NCI-H510A (cell line): ENCODE measurements around the gene CACNB1.
"Not testable (repeated sequence)": the region's sequence is repeated elsewhere in the genome, so short reads cannot be mapped to it uniquely, and the experiment has no call there.

ENCODE experiments used
- DNase-seq: peaks from one replicate; lab custom pipeline; 2025; lab: John Stamatoyannopoulos, UW

CACNB1 gene

DNA sequence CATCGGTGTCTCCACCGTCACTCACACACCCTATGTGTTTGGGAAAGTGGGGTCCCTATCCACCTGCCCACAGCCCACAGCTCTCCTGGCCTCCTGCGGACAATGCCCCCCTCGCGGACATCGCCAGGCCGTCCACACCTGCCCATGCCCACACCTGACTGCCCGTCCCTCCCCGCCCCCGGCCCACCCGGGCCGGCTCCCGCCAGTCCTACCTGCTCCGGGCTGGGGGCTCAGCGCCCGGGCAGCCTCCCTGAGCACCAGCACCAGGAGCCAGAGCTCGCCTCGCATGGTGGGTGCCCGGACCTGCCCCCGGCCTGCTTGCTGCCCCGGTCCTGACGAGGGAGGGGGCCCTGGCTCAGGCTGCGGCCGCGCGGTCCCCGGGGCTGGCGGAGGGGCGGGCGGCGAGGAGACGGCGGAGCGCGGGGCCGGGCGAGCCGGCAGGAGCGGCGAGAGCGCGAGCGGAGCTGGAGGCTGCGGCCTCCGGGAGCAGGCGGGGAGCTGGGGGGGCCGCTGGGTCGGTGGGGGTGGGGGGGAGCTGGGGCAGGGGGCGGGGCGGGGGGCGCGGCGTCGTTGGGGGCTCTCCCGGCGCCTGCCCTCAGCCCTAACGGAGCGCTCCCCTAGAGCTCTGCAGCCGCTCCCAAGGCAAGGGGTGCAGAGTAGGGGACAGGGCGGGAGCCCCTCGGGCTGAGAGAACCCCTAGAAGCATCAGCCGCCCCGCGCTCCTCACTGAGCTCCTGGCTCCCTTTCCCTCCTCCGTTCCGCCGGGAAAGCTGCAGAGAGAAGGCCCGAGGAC lies 46.1 kb downstream of the CACNB1 start, which contains the start of gene PLXDC1:
Gene PLXDC1, minus strand, starts transcription at position 488 of the 793 bp plus-strand sequence. Its CDS starts 200 bp downstream, at position 288.
- no peak for DNase-seq

DNA sequence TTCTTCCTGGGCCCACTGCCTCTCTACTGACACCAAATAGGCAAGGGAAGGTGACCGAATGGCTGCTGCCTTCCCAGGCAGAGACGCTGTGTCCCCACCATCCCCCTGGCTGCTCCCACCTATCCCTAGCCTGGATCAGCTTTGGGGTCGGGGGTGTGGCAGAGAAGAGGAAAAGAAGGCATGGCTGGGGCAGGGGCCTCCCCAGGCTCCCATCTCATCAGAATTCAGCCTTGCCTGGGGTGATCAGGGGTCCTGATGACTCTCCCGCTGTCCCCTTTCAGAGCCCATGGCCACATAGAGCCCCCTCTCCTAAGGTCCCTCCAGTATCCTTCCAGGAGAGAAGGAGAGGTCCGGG lies 46.7 kb downstream of the CACNB1 start:
- DNase-seq, result no peak

DNA sequence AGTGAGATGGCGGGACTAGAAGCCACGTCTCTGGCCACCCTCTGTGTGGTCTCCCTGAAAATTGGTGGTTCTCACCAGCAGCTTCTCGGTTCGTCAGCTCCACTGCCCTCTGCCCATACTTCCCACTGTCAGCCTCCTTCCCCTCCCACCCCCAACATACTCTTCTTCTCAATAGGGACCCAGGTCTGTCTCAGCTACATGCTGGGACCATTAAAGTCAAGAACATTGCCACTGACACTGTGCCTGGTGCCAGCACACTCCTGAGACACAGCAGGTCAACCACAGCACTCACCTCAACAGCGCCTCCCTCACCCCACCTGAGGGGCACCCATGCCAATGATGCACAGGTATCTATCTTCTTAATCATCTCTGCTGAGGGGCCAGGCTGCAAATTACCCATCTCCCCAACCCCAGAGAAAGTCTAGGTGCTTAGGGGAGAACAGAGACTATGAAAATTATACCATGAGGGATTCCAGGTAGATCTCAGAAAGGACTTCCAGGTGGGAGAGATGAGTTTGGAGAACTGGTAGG lies 47.3 kb downstream of the CACNB1 start:
- DNase-seq, result no peak

DNA sequence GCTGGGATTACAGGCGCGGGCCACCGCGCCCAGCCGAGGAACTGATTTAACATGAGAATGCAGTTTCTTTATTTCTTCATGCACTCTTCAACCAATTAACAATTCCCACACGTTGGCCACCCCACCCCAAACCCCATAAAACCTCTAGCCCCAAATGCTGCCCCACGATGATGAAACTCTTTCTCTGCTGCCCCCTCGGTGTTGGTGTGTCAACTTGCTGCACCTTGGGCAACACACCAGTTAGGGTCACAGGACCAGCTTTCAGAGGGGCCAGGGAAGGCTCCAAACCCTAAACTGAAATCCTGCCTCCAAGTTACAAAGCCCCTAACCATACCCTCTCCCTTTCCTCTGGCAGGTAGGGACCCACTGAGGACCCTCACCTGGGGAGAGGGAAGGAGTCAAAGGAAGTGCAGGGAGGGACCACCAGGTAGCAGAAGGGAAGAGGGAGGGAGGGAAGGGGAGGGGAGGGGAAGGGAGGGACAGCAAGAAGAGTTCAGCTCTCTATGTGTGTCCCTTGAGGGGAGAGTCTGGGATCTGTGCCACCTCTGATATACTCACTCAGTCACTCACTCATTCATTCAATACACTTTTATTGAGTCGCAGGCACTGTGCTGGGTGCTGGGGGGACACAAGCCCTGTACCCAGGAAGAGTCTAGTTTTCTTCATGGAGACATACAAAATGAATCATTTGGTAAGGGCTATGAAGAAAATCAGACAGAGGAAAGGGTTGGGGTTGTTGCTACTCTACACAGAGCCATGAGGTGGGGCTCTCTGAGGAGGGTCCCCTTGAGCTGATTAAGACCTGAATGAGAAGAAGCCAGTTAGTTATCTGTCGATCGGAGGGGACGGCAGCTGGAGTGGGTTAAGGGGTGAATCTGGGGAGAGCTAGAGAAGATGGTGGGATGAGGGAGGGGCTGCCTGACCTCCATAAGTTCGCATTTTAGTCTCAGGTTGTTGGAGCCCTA lies 50.0 kb downstream of the CACNB1 start:
- DNase-seq, result no peak

DNA sequence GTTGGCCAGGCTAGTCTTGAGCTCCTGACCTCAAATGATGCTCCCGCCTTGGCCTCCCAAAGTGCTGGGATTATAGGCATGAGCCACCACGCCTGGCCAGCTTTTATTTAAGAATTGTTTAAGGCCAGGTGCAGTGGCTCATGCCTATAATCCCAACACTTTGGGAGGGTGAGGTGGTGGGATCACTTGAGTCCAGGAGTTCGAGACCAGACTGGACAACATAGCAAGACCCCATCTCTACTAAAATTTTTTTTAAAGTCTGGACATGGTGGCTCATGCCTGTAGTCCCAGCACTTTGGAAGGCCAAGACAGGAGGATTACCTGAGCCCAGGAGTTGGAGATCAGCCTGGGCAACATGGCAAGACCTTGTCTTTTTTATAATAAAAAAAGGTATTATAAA lies 51.2 kb downstream of the CACNB1 start:
- DNase-seq, result no peak

DNA sequence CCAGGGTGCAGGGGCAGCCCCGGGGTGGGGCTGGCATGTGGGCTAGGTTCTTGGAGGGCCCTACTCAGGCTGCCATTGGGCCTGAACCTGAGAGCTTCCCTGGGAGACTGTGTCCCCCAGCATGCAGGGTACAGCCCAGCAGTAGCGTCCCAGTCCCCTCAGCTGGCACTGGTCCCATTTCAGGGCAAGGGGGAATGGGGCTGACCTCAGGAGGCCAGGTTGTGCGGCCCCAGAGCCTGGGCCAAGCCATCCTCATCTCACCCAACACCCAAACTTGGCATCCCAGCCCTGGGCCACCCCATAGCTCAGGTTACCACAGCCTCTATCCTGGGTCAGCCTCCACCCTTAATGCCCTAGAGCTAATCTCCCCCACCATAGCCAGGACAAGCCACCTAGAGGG lies 52.3 kb downstream of the CACNB1 start:
- DNase-seq, result no peak

DNA sequence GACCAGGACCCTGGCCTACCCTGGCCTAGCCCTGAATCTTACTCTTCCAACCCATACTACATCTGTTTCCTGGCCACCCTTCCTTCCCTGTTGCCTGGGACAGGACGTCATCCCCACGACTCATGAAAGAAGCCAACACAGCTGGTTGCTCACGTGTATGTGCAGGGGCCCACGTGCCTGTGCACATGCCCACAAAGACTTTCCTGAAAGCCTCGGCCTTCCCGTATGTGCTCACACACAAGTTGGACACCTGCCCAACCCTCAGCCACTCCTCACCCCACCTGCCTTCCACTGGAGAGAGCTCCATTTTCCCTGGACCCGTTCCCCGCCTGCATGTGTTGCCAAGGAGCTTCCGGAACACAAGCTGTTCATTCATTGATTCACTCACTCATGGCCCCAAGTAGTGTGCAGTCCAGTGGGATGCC lies 53.0 kb downstream of the CACNB1 start:
- DNase-seq, result peak; percentile 71

DNA sequence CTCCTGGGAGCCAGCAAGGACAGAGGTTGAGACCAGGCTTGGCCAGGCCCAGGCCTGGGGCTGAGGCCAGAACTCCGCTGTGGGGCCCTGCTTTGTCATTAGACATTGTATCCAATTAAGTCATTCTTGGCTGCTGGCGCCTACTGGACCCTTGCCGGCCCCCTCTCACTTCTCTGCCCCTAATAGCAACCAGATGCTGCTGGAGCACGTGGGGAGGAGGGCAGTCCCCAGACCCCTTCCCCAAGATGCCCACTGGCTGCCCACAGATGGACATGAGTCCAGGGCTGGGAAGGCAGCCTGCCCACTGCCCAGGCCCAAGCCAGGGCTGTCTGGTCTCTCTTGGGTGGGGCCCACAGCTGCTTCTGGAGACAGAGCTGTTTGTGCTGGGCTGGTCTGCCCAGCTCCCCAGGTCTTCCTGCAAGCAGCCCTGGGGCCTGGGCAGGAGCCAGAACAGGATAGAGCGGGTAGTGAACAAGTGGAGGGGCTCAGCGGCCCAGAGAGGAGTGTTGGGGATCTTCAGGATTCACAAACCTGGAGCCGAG lies 53.8 kb downstream of the CACNB1 start:
- DNase-seq, result no peak

DNA sequence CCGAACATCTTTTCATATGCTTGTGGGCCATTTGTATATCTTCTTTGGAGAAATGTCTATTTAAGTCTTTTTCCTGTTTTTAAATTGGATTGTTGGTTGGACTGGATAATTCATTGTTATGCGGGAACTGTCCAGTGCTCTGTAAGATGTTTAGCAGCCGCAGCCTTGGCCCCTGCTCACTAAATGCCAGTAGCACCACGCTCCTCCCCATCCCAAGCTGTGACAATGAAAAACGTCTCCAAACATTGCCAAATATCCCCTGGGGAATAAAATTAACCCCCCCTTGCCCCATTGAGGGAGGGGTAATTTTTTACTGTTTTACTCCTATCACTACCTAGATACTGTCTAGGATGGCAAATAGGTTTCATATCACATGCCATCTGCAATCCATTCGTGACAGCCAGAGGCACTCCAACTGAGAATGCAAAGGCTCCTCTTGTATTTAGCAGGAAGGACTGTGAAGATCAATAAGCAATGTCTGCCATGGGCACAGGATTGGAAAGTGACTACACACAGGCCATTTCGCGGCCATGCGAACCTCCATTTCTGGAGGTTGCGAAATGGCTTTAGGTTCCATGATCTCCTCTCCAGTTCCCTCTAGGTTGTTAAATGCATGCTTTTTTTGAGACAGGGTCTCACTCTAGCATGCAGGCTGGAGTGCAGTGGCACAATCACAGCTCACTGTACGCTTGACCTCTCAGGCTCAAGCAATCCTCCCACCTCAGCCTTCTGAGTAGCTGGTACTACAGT lies 55.4 kb downstream of the CACNB1 start:
- DNase-seq, result no peak

DNA sequence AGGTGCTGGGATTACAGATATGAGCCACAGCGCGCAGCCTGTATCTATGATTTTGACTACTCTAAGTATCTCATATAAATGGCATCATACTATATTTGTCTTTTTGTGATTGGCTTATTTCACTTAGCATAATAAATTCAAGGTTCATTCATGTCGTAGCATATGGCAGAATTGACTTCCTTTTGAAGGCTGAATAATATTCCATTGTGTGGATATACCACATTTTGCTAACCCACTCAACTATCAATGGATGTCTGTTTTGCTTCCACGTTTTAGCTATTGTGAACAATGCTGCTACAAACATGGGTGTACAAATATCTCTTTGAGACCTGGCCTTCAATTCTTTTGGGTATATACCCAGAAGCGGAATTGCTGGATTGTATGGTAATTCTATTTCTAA lies 56.2 kb downstream of the CACNB1 start:
- no peak for DNase-seq

DNA sequence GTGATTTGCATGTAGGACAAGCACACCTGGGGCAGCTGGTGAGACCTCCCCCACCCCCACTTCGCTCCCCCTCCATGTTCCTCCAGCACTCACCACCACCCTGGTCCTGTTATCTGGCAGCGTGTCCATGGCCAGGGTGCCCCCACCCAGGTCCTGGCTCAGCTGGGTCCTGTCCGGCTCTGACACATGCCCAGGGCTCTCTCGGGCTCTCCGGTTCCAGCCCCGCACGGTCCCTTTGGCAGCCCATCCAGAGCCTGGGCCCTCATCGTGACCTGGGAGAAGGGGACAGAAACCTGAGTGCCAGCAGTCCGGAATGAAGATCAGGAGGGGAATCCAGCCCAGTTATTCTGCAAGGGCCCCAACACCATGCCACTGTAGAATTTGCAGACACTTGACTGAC lies 57.9 kb downstream of the CACNB1 start:
- no peak for DNase-seq

DNA sequence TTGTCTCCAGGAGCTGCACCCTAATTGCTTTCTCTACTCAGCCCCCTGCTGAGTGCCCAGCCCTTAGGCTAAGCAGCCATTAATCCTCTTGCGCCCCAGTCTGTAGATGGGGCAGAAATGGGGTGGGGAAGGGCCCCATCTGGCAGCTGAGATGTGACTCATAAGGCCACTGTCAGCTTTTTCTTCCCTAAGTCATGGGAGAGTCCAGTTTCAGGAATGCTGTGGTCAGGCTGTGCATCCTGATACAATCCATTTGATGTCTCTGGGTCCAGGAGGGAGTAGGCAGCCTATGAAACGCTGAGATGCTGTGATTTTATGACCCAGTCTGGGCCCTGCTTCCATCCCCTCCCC lies 58.3 kb downstream of the CACNB1 start:
- DNase-seq, result no peak

DNA sequence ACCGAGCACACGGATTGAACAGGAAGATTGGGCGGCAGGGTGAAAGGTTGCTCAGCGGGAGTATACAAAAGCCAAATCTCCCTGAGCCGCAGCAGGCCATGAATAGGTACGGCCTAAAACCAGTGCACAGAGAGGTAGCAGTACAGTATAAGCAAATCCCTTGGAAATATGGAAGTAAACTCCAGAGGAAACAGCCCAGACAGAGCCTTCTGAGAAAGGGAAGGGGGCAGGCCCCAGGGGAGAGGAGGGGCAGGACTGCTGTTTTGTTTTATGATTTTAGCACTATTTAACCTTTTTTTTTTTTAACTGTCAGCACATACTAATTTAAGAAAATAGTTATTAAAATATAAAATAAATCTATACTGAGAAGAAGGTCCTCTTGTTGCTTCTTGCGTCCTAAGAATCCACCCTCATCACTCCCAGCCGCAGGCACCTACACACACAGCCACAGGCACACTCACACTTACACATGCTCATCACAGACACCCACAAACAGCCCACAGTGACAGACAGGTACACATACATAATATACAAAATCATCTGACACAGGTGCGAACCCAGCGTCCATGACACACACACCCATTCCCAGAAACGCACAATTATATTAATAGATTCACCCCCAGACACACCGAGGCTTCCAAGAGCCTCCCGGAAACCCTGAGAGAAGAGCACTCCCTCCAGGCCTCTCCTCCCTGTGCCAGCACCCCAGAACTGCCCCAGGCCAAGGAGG lies 58.9 kb downstream of the CACNB1 start:
- no peak for DNase-seq

DNA sequence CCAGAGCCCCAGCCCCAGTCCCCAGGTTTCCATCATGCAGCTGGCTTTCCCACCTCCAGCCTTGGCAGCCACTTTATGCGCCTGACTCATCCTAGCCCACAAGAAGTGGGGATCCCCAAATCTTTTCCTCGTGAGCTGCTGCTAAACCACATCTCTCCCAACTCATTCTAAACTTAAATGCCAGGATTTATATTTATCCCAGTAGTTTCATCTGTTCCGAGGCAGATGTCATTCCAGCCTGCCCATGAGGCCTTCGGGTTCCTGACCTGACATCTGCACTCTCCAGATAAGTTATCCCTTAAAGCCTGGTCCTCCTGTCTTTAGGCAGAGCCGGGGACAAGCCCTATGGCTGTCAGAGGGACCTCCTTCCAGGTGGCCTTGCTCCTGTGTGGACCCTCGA lies 62.6 kb downstream of the CACNB1 start:
- DNase-seq, result no peak

DNA sequence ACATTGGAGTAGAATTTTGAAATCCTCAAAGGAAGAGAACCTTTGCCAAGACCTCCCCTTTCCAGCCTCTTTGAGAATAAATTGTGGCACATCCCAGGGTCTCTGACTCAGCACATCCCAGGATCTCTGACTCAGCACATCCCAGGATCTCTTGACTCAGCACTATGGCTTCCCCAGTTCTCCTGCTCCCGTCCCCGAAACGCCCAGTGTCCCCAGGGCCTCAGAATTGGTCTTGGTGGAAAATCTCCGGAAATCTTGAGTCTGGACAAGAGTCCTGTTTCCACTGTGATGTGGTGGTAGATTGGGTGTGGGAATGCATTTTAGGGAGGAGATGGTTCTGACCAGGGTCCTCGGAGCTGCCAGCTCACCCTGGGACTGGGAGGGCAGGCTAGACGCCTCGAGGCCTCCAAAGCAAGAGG lies 65.3 kb downstream of the CACNB1 start:
- DNase-seq, result no peak

DNA sequence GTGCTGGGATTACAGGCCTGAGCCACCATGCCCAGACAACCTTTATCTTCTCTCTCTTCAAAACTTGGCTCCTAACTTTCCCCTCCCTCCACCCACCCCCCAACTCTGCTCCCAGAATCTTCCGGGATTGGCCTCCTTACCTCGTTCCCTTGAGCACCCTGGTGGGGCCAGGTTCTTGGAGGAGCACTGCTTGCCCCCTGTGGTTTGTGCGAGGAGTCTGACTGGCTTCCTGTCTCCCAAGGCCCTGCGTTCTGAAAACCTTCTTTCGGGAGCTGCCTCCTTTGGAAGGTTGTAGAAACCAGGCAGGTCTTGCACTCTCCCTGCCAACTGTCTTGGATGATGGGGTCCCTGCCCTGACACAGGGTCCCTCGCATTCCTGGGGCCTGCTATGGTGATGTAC lies 65.9 kb downstream of the CACNB1 start:
- DNase-seq, result no peak

DNA sequence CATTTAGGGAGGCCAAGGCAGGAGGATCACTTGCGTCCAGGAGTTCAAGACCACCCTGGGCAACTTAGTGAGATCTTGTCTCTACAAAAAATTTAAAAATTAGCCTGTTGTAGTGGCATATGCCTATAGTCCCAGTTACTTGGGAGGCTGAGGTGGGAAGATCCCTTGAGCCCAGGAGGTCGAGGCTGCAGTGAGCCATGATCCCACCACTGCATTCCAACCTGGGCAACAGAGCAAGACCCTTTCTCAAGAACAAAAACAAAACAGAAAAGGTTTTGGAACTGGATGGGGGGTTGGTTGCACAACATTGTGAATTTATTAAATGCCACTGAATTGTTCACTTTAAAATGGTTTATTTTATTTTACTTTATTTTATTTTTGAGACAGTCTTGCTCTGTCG lies 67.3 kb downstream of the CACNB1 start:
- no peak for DNase-seq

DNA sequence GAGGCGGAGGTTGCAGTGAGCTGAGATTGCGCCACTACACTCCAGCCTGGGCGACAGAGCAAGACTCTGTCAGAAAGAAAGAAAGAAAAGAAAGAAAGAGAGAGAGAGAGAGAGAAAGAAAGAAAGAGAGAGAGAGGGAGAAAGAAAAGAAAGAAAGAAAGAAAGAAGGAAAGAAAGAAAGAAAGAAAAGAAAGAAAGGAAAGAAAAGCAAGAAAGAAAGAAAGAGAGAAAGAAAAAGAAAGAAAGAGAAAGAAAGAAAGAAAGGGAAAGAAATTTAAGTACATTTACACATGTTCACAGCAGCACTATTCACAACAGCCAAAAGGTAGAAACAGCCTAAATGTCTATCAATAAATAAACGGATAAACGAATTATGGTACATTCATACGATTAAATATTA lies 67.9 kb downstream of the CACNB1 start:
- DNase-seq, result not testable (repeated sequence)

DNA sequence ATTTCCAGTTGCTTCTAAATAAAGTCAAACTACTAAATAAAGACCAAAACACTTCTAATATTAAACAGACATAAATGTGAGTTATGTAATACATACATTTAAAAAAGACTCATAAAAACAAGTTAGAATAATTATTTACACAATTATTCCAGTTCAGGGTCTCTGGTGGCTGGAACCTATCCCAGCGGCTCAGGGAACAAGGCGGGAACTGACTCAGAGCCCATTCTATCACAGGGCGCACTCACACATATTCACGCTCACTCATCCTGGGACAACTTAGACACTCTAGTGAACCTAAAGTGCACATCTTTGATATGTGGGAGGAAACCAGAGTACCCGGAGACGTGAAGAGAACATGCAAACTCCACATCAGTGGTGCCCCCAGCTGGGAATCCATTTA lies 71.0 kb downstream of the CACNB1 start:
- no peak for DNase-seq

DNA sequence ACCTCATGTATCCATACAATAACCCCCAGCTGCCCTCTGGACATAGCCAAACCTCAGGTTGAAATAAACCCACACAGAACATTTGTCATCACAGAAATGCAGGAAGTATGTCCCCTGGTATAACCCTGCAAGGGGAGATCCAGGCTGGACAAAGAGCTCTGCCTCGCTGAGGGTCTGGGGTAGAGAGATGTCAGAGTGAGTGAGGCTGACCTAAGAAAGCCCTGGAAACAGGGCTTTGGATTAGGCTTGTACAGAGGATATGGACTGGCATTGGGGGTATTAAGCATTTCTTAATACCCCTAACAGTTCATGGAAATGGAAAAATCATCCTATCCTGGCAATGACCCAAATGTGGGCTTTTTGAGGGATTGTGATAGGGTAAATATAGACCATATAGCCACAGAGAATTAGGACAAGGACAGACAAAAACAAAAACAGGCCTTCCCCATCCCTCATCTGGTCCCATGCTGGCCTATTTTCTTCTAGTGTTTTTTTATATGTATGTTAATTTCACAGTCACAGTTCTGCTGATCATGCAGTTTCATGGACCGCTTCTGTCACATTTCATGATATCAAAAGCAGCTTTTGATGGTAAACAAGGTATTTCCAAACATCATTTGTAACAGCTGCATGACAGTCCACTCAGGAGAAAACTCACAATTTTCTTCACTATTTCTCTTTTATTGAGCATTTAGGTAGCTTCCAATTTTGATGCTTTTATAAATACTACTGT lies 72.2 kb downstream of the CACNB1 start:
- no peak for DNase-seq

DNA sequence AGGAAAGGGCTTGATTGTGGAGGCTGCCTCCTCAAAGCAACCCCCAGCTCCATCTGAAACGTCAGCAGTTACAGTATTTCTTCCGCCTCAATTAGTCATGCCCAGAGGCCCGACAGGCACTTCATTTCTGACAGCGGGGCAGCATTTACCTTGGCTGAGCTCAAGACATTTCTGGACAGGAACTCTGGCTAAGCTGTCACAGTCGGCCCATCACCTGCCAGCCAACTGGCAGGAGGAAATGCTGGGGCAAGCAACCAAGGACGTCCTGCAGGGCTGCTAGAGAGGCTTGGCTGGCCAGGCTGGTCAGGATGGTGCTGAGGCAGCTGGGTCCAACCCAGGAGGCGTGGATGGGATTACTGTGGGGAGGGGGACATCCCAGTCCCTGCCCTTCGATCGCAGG lies 73.8 kb downstream of the CACNB1 start:
- DNase-seq, result no peak
